ENCODE results near the gene ZRANB3.

ZRANB3 gene

GRCh38 chr2:135175177-135175576 is 355.8 kb downstream of the ZRANB3 start:
- no peak for DNase-seq (ENCODE audit: low read depth)

GRCh38 chr2:135174810-135175093 is 356.3 kb downstream of the ZRANB3 start:
- no peak for DNase-seq (ENCODE audit: low read depth)

- no peak for DNase-seq (ENCODE audit: low read depth)
Measured at GRCh38 chr2:135174049-135174809, 356.8 kb downstream of the ZRANB3 start.

- no peak for DNase-seq (ENCODE audit: low read depth)
Measured at GRCh38 chr2:135169900-135170753, 360.9 kb downstream of the ZRANB3 start.

- DNase-seq (ENCODE audit: low read depth), result no peak
Measured at GRCh38 chr2:135168204-135168856, 362.7 kb downstream of the ZRANB3 start.

- DNase-seq (ENCODE audit: low read depth), result no peak
Measured at GRCh38 chr2:135167273-135167672, 363.7 kb downstream of the ZRANB3 start.

- DNase-seq (ENCODE audit: low read depth), result peak; percentile 53
Measured at GRCh38 chr2:135164431-135164830, 366.6 kb downstream of the ZRANB3 start.

- no peak for DNase-seq (ENCODE audit: low read depth)
Measured at GRCh38 chr2:135163901-135164300, 367.1 kb downstream of the ZRANB3 start.

GRCh38 chr2:135163306-135163705 is 367.7 kb downstream of the ZRANB3 start:
- DNase-seq (ENCODE audit: low read depth), result no peak

GRCh38 chr2:135162786-135163185 is 368.2 kb downstream of the ZRANB3 start:
- DNase-seq (ENCODE audit: low read depth), result no peak

GRCh38 chr2:135162377-135162776 is 368.6 kb downstream of the ZRANB3 start:
- no peak for DNase-seq (ENCODE audit: low read depth)

- DNase-seq (ENCODE audit: low read depth), result no peak
Measured at GRCh38 chr2:135159191-135159590, 371.8 kb downstream of the ZRANB3 start.

- no peak for DNase-seq (ENCODE audit: low read depth)
Measured at GRCh38 chr2:135157856-135158255, 373.2 kb downstream of the ZRANB3 start.

GRCh38 chr2:135154962-135155361 is 376.1 kb downstream of the ZRANB3 start:
- DNase-seq (ENCODE audit: low read depth), result no peak

- no peak for DNase-seq (ENCODE audit: low read depth)
Measured at GRCh38 chr2:135152361-135152760, 378.7 kb downstream of the ZRANB3 start.

GRCh38 chr2:135151615-135152014 is 379.4 kb downstream of the ZRANB3 start:
- no peak for DNase-seq (ENCODE audit: low read depth)

GRCh38 chr2:135150725-135151124 is 380.3 kb downstream of the ZRANB3 start:
- DNase-seq (ENCODE audit: low read depth), result no peak

GRCh38 chr2:135149251-135149650 is 381.8 kb downstream of the ZRANB3 start:
- no peak for DNase-seq (ENCODE audit: low read depth)

- DNase-seq (ENCODE audit: low read depth), result no peak
Measured at GRCh38 chr2:135144343-135144742, 386.7 kb downstream of the ZRANB3 start.

- no peak for DNase-seq (ENCODE audit: low read depth)
Measured at GRCh38 chr2:135142323-135142722, 388.7 kb downstream of the ZRANB3 start.

GRCh38 chr2:135140606-135141005 is 390.4 kb downstream of the ZRANB3 start:
- DNase-seq (ENCODE audit: low read depth), result no peak

GRCh38 chr2:135132314-135132713 is 398.7 kb downstream of the ZRANB3 start:
- peak; percentile 19 for DNase-seq (ENCODE audit: low read depth)

GRCh38 chr2:135130751-135131150 is 400.3 kb downstream of the ZRANB3 start:
- no peak for DNase-seq (ENCODE audit: low read depth)

All from HS-5 (cell line).